ENCODE measurements around the gene XRCC3.

Gene XRCC3

DNA sequence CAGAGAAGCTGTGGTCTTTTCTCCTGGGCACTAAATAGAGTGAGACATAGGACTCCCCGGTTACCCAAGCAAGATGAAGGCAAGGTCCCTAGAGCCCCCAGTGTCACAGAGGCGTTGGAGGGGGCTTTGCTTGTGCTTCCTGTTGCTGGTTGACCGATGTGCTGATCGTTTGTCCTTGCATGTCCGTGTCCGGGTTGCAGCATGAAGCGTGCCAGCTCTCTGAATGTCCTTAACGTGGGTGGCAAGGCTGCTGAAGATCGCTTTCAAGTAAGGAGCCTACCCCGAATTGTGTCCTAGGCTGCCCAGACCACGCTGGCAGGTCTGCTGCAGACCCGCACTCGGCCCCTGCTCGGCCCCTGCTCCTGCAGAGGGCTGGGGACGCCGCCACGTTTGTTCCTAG, 23.1 kb downstream of the XRCC3 start:
- DNase-seq = no peak

GRCh38 chr14:103691655-103692054, 23.6 kb downstream of the XRCC3 start:
- peak; percentile 31 for DNase-seq

- no peak for DNase-seq
These were observed 24.9 kb downstream of the XRCC3 start for GRCh38 chr14:103690332-103690731.

- DNase-seq = no peak
These were observed 26.0 kb downstream of the XRCC3 start for GRCh38 chr14:103688906-103689902.

DNA sequence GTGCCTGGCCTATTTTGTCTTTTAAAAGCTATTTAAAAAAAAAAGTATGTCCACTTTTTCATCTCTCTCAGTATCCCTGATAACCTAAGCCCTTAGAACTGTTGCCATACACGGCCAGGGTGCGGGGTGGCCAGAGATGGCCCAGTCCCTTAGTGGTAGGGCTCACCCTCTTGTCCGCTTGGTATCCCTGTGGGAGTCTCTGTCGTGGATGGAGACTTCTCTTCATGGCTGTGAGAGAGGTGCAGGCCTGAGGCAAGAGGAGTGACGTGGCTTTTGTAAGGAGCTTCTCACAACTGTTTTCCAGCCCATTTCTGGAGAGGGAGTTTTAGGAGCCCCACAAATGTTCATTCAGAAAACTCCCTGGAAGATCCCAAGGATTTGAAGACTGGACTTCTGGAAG, 26.8 kb downstream of the XRCC3 start:
- no peak for DNase-seq

- DNase-seq = no peak
These were observed 27.5 kb downstream of the XRCC3 start for GRCh38 chr14:103687712-103688111.

DNA sequence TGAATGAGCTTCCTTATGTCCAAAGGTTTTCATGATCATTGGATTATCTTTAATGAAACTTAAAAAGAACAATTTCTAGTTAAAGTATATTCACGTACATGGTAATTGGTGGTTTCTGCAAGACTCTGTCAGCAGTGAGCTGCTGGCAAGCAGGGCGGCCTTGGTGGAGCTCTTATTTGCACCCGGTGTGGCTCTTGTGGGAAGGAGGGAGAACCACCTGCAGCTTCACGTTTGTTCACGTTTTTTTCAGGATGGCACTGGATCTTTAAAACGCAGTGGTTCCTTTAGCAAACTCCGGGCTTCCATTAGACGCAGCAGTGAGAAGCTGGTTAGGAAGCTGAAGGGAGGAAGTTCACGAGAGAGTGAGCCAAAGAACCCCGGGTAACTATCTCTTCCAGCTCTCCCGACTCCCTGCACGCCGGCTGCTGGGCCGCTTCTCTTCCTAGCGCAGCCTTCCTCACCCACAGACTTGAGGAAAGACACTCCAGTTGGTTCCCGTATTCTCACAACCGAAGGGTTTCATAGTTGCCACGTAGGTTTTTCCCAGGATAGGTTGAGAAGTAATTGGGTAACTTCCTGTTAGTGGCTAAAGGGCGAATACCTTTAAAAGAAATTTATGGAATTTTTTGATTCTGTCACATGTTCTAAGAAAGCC, 28.3 kb downstream of the XRCC3 start:
- DNase-seq = no peak

DNA sequence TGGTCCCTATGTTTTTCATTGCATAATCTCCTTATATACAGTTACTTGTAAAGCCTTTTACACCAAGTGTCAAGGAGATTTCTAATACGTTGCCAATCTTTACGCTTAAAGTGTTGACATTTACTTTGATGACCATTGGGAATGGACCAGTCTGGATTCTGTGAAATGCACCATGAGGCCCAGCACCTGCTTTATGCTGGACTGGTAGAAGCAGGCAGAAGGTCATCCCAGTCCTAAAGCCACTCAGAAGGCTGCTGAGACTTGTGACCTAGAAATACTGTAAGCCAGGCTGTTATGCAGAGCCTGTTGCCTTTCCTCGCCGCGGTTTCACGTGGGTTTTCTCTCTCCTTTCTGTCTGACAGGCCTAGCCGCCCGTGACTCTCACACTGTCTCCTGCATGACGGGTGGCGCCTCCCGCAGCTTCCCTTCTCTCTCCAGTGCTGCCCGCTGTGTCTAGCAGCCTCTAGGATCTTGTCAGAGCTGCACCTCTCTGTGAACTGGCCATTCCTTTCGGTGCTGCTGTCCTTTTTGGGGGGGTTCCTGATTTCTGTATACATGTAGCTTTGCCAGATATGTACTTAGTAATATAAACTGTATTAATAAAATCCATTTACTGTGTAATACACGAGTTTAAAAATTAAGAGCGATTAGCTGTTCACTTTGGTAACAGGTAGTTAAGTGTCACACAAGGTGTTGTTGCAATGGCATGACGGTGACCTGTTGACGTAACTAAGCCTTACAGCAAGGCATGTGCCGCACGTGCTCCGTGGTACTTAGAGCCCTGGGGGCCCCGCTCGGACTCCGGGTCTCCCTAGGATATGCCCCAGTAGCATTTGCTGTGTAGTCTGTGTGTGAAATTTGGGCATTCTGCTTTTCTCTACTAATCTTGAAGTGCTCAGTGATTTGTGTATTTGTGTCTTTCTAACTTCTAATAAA, 29.7 kb downstream of the XRCC3 start:
- DNase-seq = no peak

GRCh38 chr14:103684871-103685270, 30.4 kb downstream of the XRCC3 start:
- no peak for DNase-seq

DNA sequence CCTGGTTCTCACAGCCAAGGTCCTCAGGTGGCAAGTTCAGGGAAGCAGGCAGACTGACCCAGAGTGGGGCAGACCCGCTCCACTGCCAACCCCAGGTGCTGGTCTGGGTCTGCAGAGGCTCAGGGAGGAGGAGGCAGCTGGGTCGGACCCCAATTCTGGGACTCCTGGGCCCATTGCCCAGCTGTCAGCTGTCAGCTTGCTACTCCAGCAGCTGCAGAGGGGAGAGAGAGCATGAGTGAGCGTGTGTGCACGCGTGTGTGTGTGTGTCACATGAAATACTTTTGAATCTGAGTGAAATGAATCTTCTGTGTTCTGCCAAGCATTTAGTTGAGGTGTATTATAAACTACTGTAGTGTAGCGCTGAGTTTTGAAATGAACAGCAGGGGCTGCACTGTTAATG, 30.8 kb downstream of the XRCC3 start:
- no peak for DNase-seq

- no peak for DNase-seq
These were observed 32.1 kb downstream of the XRCC3 start for GRCh38 chr14:103683139-103683538.

DNA sequence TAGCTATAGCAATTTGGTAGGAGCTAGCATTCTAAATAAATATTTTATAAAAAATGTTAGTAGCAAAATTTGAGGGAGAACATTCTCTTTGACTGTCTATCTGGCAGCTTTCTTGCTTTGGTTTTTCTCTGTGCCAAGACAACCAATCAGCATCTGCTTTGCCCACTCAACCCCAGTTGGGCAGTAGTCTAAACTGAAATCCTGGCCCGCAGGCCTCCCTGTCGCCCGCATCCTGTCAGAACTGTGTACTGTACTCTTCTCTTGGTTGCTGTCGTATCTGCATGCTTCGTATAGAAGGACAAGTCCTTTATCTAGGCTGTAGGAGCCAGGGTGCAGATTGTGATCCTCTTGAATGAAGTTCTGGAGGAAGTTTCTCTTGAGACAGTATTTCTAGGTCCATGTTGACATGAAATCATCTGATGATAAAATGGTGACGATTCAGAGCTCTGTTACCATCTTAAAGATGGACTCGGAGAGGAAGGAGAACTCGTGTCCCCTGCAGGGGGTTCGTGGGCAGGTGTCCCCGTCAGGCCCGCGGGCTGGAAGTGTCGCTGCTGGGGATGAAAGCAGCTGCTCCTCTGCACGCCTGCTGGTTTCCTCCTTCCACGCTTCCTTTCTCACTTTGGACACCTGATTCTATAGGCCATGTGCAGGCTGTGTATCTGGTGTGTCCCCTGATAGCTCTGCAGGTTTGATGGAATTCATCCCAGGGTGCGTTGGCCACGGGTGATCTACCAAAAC, 34.6 kb downstream of the XRCC3 start:
- no peak for DNase-seq

DNA sequence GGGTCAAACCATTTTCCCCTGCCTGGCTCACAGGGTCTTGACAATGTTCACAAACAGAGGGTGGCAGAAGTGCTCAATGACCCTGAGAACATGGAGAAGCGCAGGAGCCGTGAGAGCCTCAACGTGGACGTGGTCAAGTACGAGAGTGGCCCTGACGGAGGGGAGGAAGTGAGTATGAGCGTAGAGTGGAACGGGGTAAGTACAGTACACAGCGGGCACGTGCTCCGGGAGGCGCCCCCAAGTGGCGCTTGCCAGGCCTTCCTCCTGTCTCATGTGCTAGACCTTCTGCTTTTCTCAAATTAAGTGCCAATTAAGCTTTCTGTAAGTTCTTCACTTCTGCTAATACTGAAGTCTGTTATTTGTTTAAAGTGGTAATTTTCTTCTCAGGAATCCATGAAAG, 35.9 kb downstream of the XRCC3 start:
- DNase-seq = peak; percentile 56

DNA sequence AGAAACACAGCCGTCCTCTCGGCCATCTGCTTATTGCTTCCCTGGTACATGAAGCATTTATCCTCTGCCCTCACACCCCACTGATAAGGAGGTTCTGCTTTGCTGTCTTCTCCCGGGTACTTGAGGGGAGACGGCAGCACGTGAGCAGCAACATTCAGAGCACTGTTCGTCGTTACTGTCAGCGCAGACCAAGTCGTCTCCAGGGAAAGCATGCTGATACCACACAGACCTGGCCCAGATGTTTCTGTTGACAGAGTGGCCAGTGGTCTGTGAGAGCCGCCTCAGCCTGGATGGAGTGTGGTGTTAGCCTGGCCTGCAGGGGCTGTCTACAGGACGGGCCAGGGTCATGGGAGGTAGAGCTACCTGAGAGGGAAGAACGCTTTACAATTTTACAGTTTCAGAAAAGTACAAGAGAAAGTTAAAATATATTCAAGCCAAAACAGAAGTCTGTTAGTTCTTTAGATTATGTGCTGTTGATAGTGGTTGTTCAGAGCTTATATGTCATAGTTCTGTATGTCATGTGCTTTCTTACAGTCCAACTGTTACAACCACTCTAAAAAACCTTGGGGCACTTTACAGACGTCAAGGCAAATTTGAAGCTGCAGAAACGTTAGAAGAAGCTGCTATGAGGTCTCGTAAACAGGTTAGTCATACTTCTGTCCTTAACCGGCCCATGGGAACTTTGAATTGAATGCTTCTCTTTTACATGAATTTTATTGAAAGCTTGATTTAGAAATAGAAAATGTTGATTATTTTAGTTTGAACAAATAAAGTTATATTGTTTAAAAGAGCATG, 38.2 kb downstream of the XRCC3 start:
- DNase-seq = no peak

- DNase-seq = no peak
These were observed 39.3 kb downstream of the XRCC3 start for GRCh38 chr14:103675957-103676356.

DNA sequence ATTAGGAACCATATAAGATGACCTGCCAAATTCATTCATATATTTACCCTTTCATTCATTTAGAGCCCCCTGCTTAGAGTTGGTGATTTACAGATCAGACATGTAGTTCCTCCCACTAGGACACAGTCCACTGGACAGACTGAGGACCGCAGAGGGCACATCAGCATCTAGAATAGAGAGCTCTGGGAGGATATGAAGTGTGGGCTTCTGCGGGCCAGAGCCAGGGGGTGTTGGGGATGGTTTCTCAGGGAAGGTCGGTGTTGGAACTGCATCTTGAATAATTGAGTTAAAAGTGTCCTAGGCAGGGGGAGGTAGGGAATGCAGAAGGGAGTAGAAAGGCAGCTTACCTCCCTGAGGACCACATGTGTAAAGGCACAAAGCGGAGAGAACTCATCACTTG, 43.3 kb downstream of the XRCC3 start:
- no peak for DNase-seq

GRCh38 chr14:103669370-103669769, 45.9 kb downstream of the XRCC3 start:
- DNase-seq = no peak

DNA sequence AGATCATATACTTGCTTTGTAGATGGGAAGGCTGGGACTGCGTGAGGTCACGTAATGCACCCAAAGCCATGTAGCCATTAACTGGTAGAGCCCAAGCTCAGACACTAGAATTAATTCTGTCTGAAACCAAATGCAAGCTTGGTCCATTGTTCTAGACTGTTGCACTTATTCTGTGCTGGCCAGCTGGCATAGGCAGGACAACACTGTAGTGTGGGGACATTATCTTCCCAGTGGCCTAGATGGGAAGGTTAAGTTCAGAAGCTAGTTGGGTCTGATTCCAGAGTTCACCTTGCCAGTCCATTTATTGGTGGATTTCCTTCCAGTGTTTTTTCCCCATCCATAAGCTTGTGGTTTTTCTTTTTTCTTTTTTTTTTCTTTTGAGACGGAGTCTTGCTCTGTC, 47.1 kb downstream of the XRCC3 start:
- DNase-seq = no peak

GRCh38 chr14:103667671-103668070, 47.6 kb downstream of the XRCC3 start:
- DNase-seq = no peak

DNA sequence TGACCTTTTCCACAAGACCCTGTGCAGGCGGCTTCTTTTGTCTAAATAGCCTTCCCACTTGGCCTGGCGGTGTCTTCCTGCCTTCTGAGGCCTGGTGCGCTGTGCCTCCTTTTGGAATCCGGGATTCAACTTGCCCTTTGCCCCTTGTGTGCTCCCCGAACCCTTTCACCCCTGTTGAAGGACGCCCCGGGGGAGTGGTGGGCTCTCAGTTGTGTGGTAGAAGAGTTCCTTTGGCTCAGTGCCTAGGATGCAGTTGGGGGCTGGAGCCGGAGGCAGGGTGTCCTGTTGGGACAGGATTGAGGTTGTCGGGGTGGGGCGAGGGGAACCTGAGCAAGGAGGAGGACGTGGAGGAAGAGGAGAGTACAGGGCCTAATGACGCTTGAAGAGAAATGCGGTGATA, 51.7 kb downstream of the XRCC3 start:
- DNase-seq = no peak

- no peak for DNase-seq
These were observed 52.7 kb downstream of the XRCC3 start for GRCh38 chr14:103662591-103662990.

GRCh38 chr14:103662029-103662428, 53.2 kb downstream of the XRCC3 start:
- DNase-seq = no peak

Measured in CD4-positive, alpha-beta T cell treated with Interleukin-15 for 1 hour (primary cell).